Measurements from ENCODE around the gene KIF16B. TPM values are rescaled to one million over a fixed set of nuclear protein-coding genes. Genes with fewer than 3 reads are reported as not detected.

KIF16B gene
- total RNA-seq, 2 experiments from 2014 or later, result 3.5 to 4.2 TPM

DNA sequence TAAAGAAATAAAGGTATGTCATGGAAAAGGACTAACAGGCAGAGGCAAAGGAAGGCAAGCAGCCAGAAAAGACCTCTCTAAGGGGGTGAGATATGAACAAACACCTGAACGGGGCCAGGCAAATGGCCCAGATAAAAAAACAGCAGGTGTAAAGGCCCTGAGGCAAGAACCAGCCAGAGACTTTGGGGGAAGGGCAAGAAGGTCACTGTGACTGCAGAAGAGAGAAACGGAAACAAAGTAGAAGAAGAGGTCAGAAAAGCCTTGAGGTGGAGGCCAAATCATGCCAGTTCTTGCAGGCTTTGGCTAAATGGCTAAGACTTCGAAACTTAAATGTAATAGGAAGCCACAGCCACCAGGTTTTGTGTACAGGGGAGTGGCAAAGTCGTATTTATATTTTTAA lies 30.8 kb downstream of the KIF16B start:
- DNase-seq, result no peak
- ATAC-seq, result no peak
- no peaks in the 10 kb centered on the region for H3K36me3 Mint-ChIP-seq (ENCODE audit: low read depth)
- H3K27me3 Mint-ChIP-seq, result no peaks in the 10 kb centered on the region
- H3K9me3 Mint-ChIP-seq, result no peaks in the 10 kb centered on the region
- ChIA-PET CTCF (no interaction called here), POLR2A (no interaction called here)
- H3K4me3 Mint-ChIP-seq, result no peak overlapping the region
- intact Hi-C loops (cut with micrococcal nuclease), result no loop called here
- H3K4me1 Mint-ChIP-seq (ENCODE audit: low read depth), result peaks cover 2% of the 10 kb centered on the region
- no peak overlapping the region for H3K27ac Mint-ChIP-seq
- TF ChIP-seq, protein P1, sequence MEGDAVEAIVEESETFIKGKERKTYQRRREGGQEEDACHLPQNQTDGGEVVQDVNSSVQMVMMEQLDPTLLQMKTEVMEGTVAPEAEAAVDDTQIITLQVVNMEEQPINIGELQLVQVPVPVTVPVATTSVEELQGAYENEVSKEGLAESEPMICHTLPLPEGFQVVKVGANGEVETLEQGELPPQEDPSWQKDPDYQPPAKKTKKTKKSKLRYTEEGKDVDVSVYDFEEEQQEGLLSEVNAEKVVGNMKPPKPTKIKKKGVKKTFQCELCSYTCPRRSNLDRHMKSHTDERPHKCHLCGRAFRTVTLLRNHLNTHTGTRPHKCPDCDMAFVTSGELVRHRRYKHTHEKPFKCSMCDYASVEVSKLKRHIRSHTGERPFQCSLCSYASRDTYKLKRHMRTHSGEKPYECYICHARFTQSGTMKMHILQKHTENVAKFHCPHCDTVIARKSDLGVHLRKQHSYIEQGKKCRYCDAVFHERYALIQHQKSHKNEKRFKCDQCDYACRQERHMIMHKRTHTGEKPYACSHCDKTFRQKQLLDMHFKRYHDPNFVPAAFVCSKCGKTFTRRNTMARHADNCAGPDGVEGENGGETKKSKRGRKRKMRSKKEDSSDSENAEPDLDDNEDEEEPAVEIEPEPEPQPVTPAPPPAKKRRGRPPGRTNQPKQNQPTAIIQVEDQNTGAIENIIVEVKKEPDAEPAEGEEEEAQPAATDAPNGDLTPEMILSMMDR (IDR thresholded peaks at IDR 0.05), result no peak

- no peak overlapping the region for H3K27ac Mint-ChIP-seq
- peaks cover 2% of the 10 kb centered on the region for H3K4me1 Mint-ChIP-seq (ENCODE audit: low read depth)
- ChIA-PET POLR2A (no interaction called here), CTCF (no interaction called here)
- no peaks in the 10 kb centered on the region for H3K36me3 Mint-ChIP-seq (ENCODE audit: low read depth)
- DNase-seq (no peak), ATAC-seq (no peak)
- TF ChIP-seq, protein P1 (IDR thresholded peaks at IDR 0.05), result no peak
- H3K27me3 Mint-ChIP-seq, result no peaks in the 10 kb centered on the region
- H3K4me3 Mint-ChIP-seq, result no peak overlapping the region
- intact Hi-C loops (cut with micrococcal nuclease), result no loop called here
- H3K9me3 Mint-ChIP-seq, result no peaks in the 10 kb centered on the region
Measured at GRCh38 chr20:16541878-16542277, 31.4 kb downstream of the KIF16B start.

DNA sequence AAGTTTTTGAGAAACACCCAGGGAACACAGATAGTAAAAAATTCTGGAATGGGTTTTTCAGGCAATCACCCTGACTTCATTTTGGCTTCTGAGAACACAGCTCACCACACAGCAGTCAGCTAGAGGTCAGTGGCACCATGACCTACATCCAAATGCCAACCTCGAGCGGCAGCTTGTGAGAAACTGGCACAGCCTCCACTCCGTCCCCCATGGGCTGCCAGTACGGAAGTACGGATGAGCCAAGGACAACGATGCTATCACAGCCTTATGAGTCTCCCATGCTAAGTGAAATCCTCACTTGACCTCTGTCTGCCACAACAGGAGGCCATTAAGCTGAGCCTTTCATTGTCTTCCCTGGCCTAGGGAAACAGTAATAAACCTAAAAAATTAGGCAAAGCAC lies 32.0 kb downstream of the KIF16B start:
- intact Hi-C loops (cut with micrococcal nuclease), result no loop called here
- Mint-ChIP-seq H3K4me1 (ENCODE audit: low read depth) (peaks cover 2% of the 10 kb centered on the region), H3K4me3 (no peak overlapping the region), H3K36me3 (ENCODE audit: low read depth) (no peaks in the 10 kb centered on the region), H3K9me3 (no peaks in the 10 kb centered on the region), H3K27me3 (no peaks in the 10 kb centered on the region), H3K27ac (no peak overlapping the region)
- DNase-seq (no peak), ATAC-seq (no peak)
- ChIA-PET POLR2A (no interaction called here), CTCF (no interaction called here)
- TF ChIP-seq, protein P1 (IDR thresholded peaks at IDR 0.05), result no peak

DNA sequence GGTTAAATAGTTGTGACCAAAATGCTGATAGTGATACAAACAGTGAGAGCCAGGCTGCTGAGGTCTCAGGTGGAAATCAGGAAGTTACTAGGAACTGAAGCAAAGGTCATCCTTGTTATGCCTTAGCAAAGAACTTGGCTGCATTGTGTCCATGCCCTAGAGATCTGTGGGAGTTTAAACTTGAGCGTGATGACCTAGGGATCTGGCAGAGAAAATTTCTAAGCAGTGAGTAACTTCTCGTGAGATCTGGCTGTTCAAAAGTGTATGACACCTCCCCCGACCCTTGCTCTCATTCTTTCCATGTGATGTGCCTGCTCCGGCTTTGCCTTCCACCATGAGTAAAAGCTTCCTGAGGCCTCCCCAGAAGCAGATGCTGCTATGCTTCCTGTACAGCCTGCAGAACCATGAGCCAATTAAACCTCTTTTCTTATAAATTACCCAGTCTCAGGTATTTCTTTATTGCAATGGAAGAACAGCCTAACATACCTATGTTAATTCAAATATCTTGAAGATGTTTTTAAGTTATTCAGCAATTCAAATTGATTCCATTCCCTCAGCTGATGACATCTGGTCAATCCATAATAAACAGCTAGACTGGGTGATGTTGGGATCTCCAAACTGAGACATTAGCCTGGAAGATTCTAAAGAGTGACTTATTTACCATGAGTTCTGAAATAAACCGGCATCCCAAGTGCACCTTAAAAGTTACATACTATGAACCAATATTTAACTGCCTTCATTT lies 33.8 kb downstream of the KIF16B start:
- no peak for ATAC-seq
- no peaks in the 10 kb centered on the region for H3K9me3 Mint-ChIP-seq
- no peaks in the 10 kb centered on the region for H3K36me3 Mint-ChIP-seq (ENCODE audit: low read depth)
- intact Hi-C loops (cut with micrococcal nuclease), result no loop called here
- TF ChIP-seq, protein P1 (IDR thresholded peaks at IDR 0.05), result no peak
- no peaks in the 10 kb centered on the region for H3K27me3 Mint-ChIP-seq
- ChIA-PET CTCF (no interaction called here), POLR2A (interaction anchor here (0.8 kb wide), 1 partner anchor 13 kb away, joined by 3 read pairs; no protein-coding TSS in a partner anchor)
- peaks cover 2% of the 10 kb centered on the region for H3K4me1 Mint-ChIP-seq (ENCODE audit: low read depth)
- no peak overlapping the region for H3K4me3 Mint-ChIP-seq
- H3K27ac Mint-ChIP-seq, result no peak overlapping the region
- no peak for DNase-seq

- Mint-ChIP-seq H3K4me3 (no peak overlapping the region), H3K36me3 (ENCODE audit: low read depth) (no peaks in the 10 kb centered on the region), H3K9me3 (no peaks in the 10 kb centered on the region), H3K4me1 (ENCODE audit: low read depth) (peaks cover 2% of the 10 kb centered on the region), H3K27ac (no peak overlapping the region), H3K27me3 (no peaks in the 10 kb centered on the region)
- DNase-seq, result no peak
- TF ChIP-seq, protein P1 (IDR thresholded peaks at IDR 0.05), result no peak
- ChIA-PET CTCF (no interaction called here), POLR2A (no interaction called here)
- intact Hi-C loops (cut with micrococcal nuclease), result no loop called here
- ATAC-seq, result no peak
Measured at GRCh38 chr20:16538779-16539178, 34.5 kb downstream of the KIF16B start.
